ENCODE data around the gene COL15A1.
"Not testable (repeated sequence)": the region's sequence is repeated elsewhere in the genome, so short reads cannot be mapped to it uniquely, and the experiment has no call there.

The COL15A1 gene

GRCh38 chr9:98994172-98995058 is 50.7 kb downstream of the COL15A1 start:
- no peak for DNase-seq (ENCODE audit: low read depth in 2 of 2)

GRCh38 chr9:98995059-98995671 is 51.5 kb downstream of the COL15A1 start:
- no peak for DNase-seq (ENCODE audit: low read depth in 2 of 2)

- no peak for DNase-seq (ENCODE audit: low read depth in 2 of 2)
Observed at GRCh38 chr9:98995971-98996504, 52.3 kb downstream of the COL15A1 start.

GRCh38 chr9:98997604-98998003 is 53.9 kb downstream of the COL15A1 start:
- no peak for DNase-seq (ENCODE audit: low read depth in 2 of 2)

GRCh38 chr9:98998441-98999151 is 54.9 kb downstream of the COL15A1 start:
- peak in 1 of 2 donors; percentile 33 for DNase-seq (ENCODE audit: low read depth in 2 of 2)

GRCh38 chr9:98999152-98999525 is 55.4 kb downstream of the COL15A1 start:
- no peak for DNase-seq (ENCODE audit: low read depth in 2 of 2)

GRCh38 chr9:99000476-99001395 is 57.0 kb downstream of the COL15A1 start:
- DNase-seq (ENCODE audit: low read depth in 2 of 2), result peak; percentile 12 to 17

- DNase-seq (ENCODE audit: low read depth in 2 of 2), result no peak
Observed at GRCh38 chr9:99001892-99002291, 58.2 kb downstream of the COL15A1 start.

GRCh38 chr9:99002706-99003105 is 59.0 kb downstream of the COL15A1 start:
- no peak for DNase-seq (ENCODE audit: low read depth in 2 of 2)

- no peak for DNase-seq (ENCODE audit: low read depth in 2 of 2)
Observed at GRCh38 chr9:99003308-99003707, 59.6 kb downstream of the COL15A1 start.

- DNase-seq (ENCODE audit: low read depth in 2 of 2), result no peak
Observed at GRCh38 chr9:99004115-99004514, 60.4 kb downstream of the COL15A1 start.

- DNase-seq (ENCODE audit: low read depth in 2 of 2), result no peak
Observed at GRCh38 chr9:99004717-99005460, 61.2 kb downstream of the COL15A1 start.

- no peak for DNase-seq (ENCODE audit: low read depth in 2 of 2)
Observed at GRCh38 chr9:99005651-99006050, 61.9 kb downstream of the COL15A1 start.

- DNase-seq (ENCODE audit: low read depth in 2 of 2), result no peak
Observed at GRCh38 chr9:99006511-99006910, 62.8 kb downstream of the COL15A1 start.

- DNase-seq (ENCODE audit: low read depth in 2 of 2), result no peak
Observed at GRCh38 chr9:99006979-99007378, 63.3 kb downstream of the COL15A1 start.

- DNase-seq (ENCODE audit: low read depth in 2 of 2), result no peak
Observed at GRCh38 chr9:99008203-99008602, 64.5 kb downstream of the COL15A1 start.

GRCh38 chr9:99010393-99010792 is 66.7 kb downstream of the COL15A1 start:
- DNase-seq (ENCODE audit: low read depth in 2 of 2), result not testable (repeated sequence)

- no peak for DNase-seq (ENCODE audit: low read depth in 2 of 2)
Observed at GRCh38 chr9:99011161-99011709, 67.5 kb downstream of the COL15A1 start.

- no peak for DNase-seq (ENCODE audit: low read depth in 2 of 2)
Observed at GRCh38 chr9:99012957-99013512, 69.3 kb downstream of the COL15A1 start.

GRCh38 chr9:99013550-99013949 is 69.8 kb downstream of the COL15A1 start:
- DNase-seq (ENCODE audit: low read depth in 2 of 2), result no peak
